GM23338 (cell line): Measurements from ENCODE around the gene R3HDML. TPM values are rescaled to one million over a fixed set of nuclear protein-coding genes. Genes with fewer than 3 reads are reported as not detected.

Experiments used
- ATAC-seq: fragments of 200-7000 bp; cut with Tn5 transposase; 3 replicates; pipeline ENCODE4 v1.9.1; 2020
- DNase-seq: peaks from one replicate; pipeline ENCODE4 v3.0.0-alpha.2; 2015; ENCODE audit warnings: low spot score
- H2AFZ ChIP-seq: fragments of 200-600 bp; sonication (generic); 2 replicates; pipeline ENCODE4 v1.8.0; 2016; ENCODE audit warnings: antibody characterized with exemption, mild to moderate bottlenecking, moderate library complexity
- H3F3A ChIP-seq: fragments of 200-600 bp; sonication (generic); replicated peaks from 2 replicates; pipeline ENCODE4 v1.8.0; 2017; ENCODE audit warnings: antibody characterized with exemption, mixed run types, low read depth
- H3K27ac ChIP-seq: fragments of 200-600 bp; sonication (generic); 2 replicates; pipeline ENCODE4 v1.6.1; 2016; ENCODE audit warnings: low read depth
- H3K27me3 ChIP-seq: fragments of 200-600 bp; sonication (generic); 2 replicates; pipeline ENCODE4 v1.8.0; 2016; ENCODE audit warnings: mild to moderate bottlenecking, mixed run types, moderate library complexity; ENCODE audit not compliant: insufficient read depth
- H3K36me3 ChIP-seq: fragments of 200-600 bp; sonication (generic); 2 replicates; pipeline ENCODE4 v1.8.0; 2016; ENCODE audit warnings: mild to moderate bottlenecking; ENCODE audit not compliant: insufficient read depth
- H3K4me1 ChIP-seq: fragments of 200-600 bp; sonication (generic); 2 replicates; pipeline ENCODE4 v1.8.0; 2016; ENCODE audit warnings: mild to moderate bottlenecking, moderate library complexity; ENCODE audit not compliant: insufficient read depth
- H3K4me2 ChIP-seq: fragments of 200-600 bp; sonication (generic); 2 replicates; pipeline ENCODE4 v1.7.1; 2017; ENCODE audit warnings: mixed run types
- H3K4me3 ChIP-seq: fragments of 200-600 bp; sonication (generic); 2 replicates; pipeline ENCODE4 v1.6.1; 2016; ENCODE audit warnings: mixed run types
- H3K79me2 ChIP-seq: fragments of 200-600 bp; sonication (generic); replicated peaks from 2 replicates; pipeline ENCODE4 v1.8.0; 2017; ENCODE audit warnings: mild to moderate bottlenecking; ENCODE audit not compliant: insufficient read depth
- H3K9me2 ChIP-seq: fragments of 200-600 bp; sonication (generic); 2 replicates; pipeline ENCODE4 v1.8.0; 2017; ENCODE audit not compliant: insufficient read depth
- H4K20me1 ChIP-seq: fragments of 200-600 bp; sonication (generic); replicated peaks from 2 replicates; pipeline ENCODE4 v1.8.0; 2017; ENCODE audit warnings: mild to moderate bottlenecking; ENCODE audit not compliant: insufficient read depth
- H3K27ac Mint-ChIP-seq: 2 replicates; pipeline ENCODE4 v1.8.0; 2020; ENCODE audit warnings: inconsistent platforms, mild to moderate bottlenecking, moderate library complexity, mixed read lengths
- H3K27me3 Mint-ChIP-seq: 3 replicates; pipeline ENCODE4 v1.8.0; 2022; ENCODE audit warnings: low read depth, mild to moderate bottlenecking, moderate library complexity, mixed read lengths, inconsistent platforms; ENCODE audit not compliant: insufficient read depth, poor library complexity
- H3K36me3 Mint-ChIP-seq: 3 replicates; pipeline ENCODE4 v1.8.0; 2021; ENCODE audit warnings: low read depth, mild to moderate bottlenecking, inconsistent platforms, moderate library complexity, mixed read lengths
- H3K4me1 Mint-ChIP-seq: 3 replicates; pipeline ENCODE4 v1.8.0; 2020; ENCODE audit warnings: mild to moderate bottlenecking, inconsistent platforms, mixed read lengths
- H3K4me3 Mint-ChIP-seq: 3 replicates; pipeline ENCODE4 v1.8.0; 2021; ENCODE audit warnings: moderate library complexity, mild to moderate bottlenecking, inconsistent platforms, mixed read lengths
- H3K9me3 Mint-ChIP-seq: 3 replicates; pipeline ENCODE4 v1.8.0; 2020; ENCODE audit warnings: moderate library complexity, mild to moderate bottlenecking, inconsistent platforms, mixed read lengths
- EZH2 ChIP-seq: fragments of 200-600 bp; sonication (generic); IDR thresholded peaks from one replicate; pipeline ENCODE4 v1.8.0; 2017; ENCODE audit warnings: antibody characterized with exemption, mild to moderate bottlenecking, low read depth; ENCODE audit not compliant: unreplicated experiment
- EZH2phosphoT487 ChIP-seq: fragments of 200-600 bp; sonication (generic); IDR thresholded peaks from one replicate; pipeline ENCODE4 v1.8.1; 2018; ENCODE audit warnings: antibody characterized with exemption; ENCODE audit not compliant: unreplicated experiment
- JUNB ChIP-seq: IDR thresholded peaks from one replicate; pipeline ENCODE4 v1.6.1; 2016; ENCODE audit warnings: antibody characterized with exemption; ENCODE audit not compliant: unreplicated experiment
- POLR2AphosphoS5 ChIP-seq: IDR thresholded peaks from 2 replicates; pipeline ENCODE4 v1.6.1; 2016; ENCODE audit warnings: antibody characterized with exemption, low read depth
- STAT1 ChIP-seq: IDR thresholded peaks from one replicate; pipeline ENCODE4 v1.6.1; 2016; ENCODE audit warnings: antibody characterized with exemption; ENCODE audit not compliant: unreplicated experiment
- polyA plus RNA-seq: library from polyadenylated mRNA; unstranded; fragments of >200 nt; fragmentation: Nextera tagmentation; extraction: Ambion mirVana; gene quantifications from 2 replicates; pipeline ENCODE4 v1.2.1, GENCODE V29; 2016
- total RNA-seq: library from RNA; depleted of rRNA; stranded (reverse); fragments of >200 nt; shearing (Covaris generic); gene quantifications from 2 replicates; pipeline ENCODE4 v1.2.3, GENCODE V29; 2014
- TF ChIP-seq, protein P1 (sequence below): fragments of 250-450 bp; sonication (Bioruptor Pico); IDR thresholded peaks from 2 replicates; pipeline ENCODE4 v1.5.0; 2020; ENCODE audit warnings: mild to moderate bottlenecking, moderate library complexity
- TF ChIP-seq, protein P2 (sequence below), 2 experiments: fragments of 200-600 bp in 1 of 2; sonication (generic) in 1 of 2; conservative IDR thresholded peaks; 2 replicates each; pipeline versions ENCODE4 v1.5.1 to v1.6.1; 2016 to 2017; ENCODE audit warnings: antibody characterized with exemption in 2 of 2, low read depth in 2 of 2, mild to moderate bottlenecking in 2 of 2, moderate library complexity in 1 of 2
- TF ChIP-seq, protein P3 (sequence below): IDR thresholded peaks from 2 replicates; pipeline ENCODE4 v1.6.1; 2016; ENCODE audit warnings: antibody characterized with exemption
- TF ChIP-seq, protein P4 (sequence below): IDR thresholded peaks from one replicate; pipeline ENCODE4 v1.6.1; 2018; ENCODE audit warnings: antibody characterized with exemption; ENCODE audit not compliant: unreplicated experiment

Gene R3HDML
- total and polyA plus RNA-seq, 2 experiments from 2014 or later, result not detected

DNA sequence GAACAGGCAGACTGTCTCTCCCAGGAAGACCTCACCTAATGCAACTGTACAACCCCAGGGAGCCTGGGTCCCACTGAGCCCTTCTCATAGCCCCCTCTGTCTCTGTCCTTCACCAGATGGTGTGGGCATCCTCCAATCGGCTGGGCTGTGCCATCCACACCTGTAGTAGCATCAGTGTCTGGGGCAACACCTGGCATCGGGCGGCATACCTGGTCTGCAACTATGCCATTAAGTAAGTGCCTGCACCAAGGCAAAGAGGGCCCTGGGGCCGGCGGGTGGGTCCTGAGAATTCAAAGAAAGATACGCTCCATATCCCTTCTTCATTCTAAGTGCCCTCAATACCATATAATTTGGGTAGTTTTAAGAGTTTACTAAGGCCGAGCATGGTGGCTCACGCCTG lies 8.3 kb downstream of the R3HDML start:
- Mint-ChIP-seq H3K4me3 (no peak overlapping the region), H3K27ac (no peak overlapping the region), H3K27me3 (no peaks in the 10 kb centered on the region), H3K9me3 (no peaks in the 10 kb centered on the region), H3K36me3 (no peaks in the 10 kb centered on the region), H3K4me1 (peaks cover 5% of the 10 kb centered on the region; the same call in 2 of the 3 replicates)
- no peak overlapping the region for H2AFZ ChIP-seq
- DNase-seq (no peak), ATAC-seq (no peak)
- no peak for TF ChIP-seq POLR2AphosphoS5
- TF ChIP-seq EZH2, result no peak
- TF ChIP-seq EZH2phosphoT487, result no peak
- TF ChIP-seq STAT1, result no peak
- TF ChIP-seq, protein P1, sequence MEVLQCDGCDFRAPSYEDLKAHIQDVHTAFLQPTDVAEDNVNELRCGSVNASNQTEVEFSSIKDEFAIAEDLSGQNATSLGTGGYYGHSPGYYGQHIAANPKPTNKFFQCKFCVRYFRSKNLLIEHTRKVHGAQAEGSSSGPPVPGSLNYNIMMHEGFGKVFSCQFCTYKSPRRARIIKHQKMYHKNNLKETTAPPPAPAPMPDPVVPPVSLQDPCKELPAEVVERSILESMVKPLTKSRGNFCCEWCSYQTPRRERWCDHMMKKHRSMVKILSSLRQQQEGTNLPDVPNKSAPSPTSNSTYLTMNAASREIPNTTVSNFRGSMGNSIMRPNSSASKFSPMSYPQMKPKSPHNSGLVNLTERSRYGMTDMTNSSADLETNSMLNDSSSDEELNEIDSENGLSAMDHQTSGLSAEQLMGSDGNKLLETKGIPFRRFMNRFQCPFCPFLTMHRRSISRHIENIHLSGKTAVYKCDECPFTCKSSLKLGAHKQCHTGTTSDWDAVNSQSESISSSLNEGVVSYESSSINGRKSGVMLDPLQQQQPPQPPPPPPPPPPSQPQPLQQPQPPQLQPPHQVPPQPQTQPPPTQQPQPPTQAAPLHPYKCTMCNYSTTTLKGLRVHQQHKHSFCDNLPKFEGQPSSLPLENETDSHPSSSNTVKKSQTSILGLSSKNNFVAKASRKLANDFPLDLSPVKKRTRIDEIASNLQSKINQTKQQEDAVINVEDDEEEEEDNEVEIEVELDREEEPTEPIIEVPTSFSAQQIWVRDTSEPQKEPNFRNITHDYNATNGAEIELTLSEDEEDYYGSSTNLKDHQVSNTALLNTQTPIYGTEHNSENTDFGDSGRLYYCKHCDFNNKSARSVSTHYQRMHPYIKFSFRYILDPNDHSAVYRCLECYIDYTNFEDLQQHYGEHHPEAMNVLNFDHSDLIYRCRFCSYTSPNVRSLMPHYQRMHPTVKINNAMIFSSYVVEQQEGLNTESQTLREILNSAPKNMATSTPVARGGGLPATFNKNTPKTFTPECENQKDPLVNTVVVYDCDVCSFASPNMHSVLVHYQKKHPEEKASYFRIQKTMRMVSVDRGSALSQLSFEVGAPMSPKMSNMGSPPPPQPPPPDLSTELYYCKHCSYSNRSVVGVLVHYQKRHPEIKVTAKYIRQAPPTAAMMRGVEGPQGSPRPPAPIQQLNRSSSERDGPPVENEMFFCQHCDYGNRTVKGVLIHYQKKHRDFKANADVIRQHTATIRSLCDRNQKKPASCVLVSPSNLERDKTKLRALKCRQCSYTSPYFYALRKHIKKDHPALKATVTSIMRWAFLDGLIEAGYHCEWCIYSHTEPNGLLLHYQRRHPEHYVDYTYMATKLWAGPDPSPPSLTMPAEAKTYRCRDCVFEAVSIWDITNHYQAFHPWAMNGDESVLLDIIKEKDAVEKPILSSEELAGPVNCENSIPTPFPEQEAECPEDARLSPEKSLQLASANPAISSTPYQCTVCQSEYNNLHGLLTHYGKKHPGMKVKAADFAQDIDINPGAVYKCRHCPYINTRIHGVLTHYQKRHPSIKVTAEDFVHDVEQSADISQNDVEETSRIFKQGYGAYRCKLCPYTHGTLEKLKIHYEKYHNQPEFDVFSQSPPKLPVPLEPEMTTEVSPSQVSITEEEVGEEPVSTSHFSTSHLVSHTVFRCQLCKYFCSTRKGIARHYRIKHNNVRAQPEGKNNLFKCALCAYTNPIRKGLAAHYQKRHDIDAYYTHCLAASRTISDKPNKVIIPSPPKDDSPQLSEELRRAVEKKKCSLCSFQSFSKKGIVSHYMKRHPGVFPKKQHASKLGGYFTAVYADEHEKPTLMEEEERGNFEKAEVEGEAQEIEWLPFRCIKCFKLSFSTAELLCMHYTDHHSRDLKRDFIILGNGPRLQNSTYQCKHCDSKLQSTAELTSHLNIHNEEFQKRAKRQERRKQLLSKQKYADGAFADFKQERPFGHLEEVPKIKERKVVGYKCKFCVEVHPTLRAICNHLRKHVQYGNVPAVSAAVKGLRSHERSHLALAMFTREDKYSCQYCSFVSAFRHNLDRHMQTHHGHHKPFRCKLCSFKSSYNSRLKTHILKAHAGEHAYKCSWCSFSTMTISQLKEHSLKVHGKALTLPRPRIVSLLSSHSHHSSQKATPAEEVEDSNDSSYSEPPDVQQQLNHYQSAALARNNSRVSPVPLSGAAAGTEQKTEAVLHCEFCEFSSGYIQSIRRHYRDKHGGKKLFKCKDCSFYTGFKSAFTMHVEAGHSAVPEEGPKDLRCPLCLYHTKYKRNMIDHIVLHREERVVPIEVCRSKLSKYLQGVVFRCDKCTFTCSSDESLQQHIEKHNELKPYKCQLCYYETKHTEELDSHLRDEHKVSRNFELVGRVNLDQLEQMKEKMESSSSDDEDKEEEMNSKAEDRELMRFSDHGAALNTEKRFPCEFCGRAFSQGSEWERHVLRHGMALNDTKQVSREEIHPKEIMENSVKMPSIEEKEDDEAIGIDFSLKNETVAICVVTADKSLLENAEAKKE, result no peak
- TF ChIP-seq, protein P2, sequence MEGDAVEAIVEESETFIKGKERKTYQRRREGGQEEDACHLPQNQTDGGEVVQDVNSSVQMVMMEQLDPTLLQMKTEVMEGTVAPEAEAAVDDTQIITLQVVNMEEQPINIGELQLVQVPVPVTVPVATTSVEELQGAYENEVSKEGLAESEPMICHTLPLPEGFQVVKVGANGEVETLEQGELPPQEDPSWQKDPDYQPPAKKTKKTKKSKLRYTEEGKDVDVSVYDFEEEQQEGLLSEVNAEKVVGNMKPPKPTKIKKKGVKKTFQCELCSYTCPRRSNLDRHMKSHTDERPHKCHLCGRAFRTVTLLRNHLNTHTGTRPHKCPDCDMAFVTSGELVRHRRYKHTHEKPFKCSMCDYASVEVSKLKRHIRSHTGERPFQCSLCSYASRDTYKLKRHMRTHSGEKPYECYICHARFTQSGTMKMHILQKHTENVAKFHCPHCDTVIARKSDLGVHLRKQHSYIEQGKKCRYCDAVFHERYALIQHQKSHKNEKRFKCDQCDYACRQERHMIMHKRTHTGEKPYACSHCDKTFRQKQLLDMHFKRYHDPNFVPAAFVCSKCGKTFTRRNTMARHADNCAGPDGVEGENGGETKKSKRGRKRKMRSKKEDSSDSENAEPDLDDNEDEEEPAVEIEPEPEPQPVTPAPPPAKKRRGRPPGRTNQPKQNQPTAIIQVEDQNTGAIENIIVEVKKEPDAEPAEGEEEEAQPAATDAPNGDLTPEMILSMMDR (conservative IDR thresholded peaks at IDR 0.05; ENCODE audit: low read depth in 2 of 2), result no peak
- TF ChIP-seq, protein P3, sequence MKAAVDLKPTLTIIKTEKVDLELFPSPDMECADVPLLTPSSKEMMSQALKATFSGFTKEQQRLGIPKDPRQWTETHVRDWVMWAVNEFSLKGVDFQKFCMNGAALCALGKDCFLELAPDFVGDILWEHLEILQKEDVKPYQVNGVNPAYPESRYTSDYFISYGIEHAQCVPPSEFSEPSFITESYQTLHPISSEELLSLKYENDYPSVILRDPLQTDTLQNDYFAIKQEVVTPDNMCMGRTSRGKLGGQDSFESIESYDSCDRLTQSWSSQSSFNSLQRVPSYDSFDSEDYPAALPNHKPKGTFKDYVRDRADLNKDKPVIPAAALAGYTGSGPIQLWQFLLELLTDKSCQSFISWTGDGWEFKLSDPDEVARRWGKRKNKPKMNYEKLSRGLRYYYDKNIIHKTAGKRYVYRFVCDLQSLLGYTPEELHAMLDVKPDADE, result no peak
- no peak for TF ChIP-seq JUNB
- TF ChIP-seq, protein P4, sequence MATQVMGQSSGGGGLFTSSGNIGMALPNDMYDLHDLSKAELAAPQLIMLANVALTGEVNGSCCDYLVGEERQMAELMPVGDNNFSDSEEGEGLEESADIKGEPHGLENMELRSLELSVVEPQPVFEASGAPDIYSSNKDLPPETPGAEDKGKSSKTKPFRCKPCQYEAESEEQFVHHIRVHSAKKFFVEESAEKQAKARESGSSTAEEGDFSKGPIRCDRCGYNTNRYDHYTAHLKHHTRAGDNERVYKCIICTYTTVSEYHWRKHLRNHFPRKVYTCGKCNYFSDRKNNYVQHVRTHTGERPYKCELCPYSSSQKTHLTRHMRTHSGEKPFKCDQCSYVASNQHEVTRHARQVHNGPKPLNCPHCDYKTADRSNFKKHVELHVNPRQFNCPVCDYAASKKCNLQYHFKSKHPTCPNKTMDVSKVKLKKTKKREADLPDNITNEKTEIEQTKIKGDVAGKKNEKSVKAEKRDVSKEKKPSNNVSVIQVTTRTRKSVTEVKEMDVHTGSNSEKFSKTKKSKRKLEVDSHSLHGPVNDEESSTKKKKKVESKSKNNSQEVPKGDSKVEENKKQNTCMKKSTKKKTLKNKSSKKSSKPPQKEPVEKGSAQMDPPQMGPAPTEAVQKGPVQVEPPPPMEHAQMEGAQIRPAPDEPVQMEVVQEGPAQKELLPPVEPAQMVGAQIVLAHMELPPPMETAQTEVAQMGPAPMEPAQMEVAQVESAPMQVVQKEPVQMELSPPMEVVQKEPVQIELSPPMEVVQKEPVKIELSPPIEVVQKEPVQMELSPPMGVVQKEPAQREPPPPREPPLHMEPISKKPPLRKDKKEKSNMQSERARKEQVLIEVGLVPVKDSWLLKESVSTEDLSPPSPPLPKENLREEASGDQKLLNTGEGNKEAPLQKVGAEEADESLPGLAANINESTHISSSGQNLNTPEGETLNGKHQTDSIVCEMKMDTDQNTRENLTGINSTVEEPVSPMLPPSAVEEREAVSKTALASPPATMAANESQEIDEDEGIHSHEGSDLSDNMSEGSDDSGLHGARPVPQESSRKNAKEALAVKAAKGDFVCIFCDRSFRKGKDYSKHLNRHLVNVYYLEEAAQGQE, result no peak
- no peaks in the 10 kb centered on the region for H4K20me1 ChIP-seq
- H3K4me3 ChIP-seq, result no peak overlapping the region
- no peak overlapping the region for H3K4me2 ChIP-seq
- H3K36me3 ChIP-seq, result no peaks in the 10 kb centered on the region
- no peak overlapping the region for H3K27ac ChIP-seq
- no peaks in the 10 kb centered on the region for H3K27me3 ChIP-seq
- H3K4me1 ChIP-seq, result no peaks in the 10 kb centered on the region
- H3F3A ChIP-seq, result no peaks in the 10 kb centered on the region
- H3K9me2 ChIP-seq, result no peaks in the 10 kb centered on the region
- no peaks in the 10 kb centered on the region for H3K79me2 ChIP-seq
